Stimulated activated effector memory CD8-positive, alpha-beta T cell treated with anti-CD3 and anti-CD28 coated beads, Interleukin-12 subunit alpha, Interleukin-12 subunit beta, amount 100 ng/mL, for 72 hours (primary cell): Measurements from ENCODE around the gene NEK1.

ENCODE experiments used
- ATAC-seq: fragments of 150-1000 bp; cut with Tn5 transposase; 2 replicates; pipeline ENCODE4 v1.10.0; 2021
- DNase-seq, 2 donors: peaks; one replicate each; pipeline ENCODE4 v3.0.0; 2021 to 2022; ENCODE audit warnings: low spot score in 2 of 2
- H3K27ac Mint-ChIP-seq: one replicate; pipeline ENCODE4 v1.8.0; 2022; ENCODE audit warnings: mild to moderate bottlenecking, mixed read lengths
- H3K36me3 Mint-ChIP-seq: one replicate; pipeline ENCODE4 v1.8.0; 2022; ENCODE audit warnings: mild to moderate bottlenecking, mixed read lengths
- H3K4me1 Mint-ChIP-seq: one replicate; pipeline ENCODE4 v1.8.0; 2022; ENCODE audit warnings: mixed read lengths
- H3K4me3 Mint-ChIP-seq: one replicate; pipeline ENCODE4 v1.8.0; 2022; ENCODE audit warnings: mild to moderate bottlenecking, mixed read lengths
- H3K9me3 Mint-ChIP-seq: one replicate; pipeline ENCODE4 v1.8.0; 2022; ENCODE audit warnings: mixed read lengths

The NEK1 gene

DNA sequence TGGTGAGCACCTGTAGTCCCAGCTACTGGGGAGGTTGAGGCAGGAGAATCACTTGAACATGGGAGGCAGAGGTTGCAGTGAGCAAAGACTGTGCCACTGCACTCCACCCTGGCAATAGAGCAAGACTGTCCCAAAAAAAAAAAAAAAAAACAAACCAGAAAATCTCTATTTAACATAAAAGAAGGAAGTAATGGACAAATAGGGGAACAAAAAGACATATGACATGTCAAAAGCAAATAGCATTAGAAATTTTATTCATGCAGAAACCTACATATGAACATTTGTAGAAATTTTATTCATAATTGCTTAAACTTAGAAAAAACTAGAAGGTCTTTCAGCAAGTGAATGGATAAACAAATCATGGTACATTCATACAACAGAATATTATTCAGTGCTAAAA lies 244.6 kb downstream of the NEK1 start:
- Mint-ChIP-seq H3K27ac (no peak overlapping the region), H3K9me3 (peaks cover 10% of the 10 kb centered on the region), H3K4me3 (no peak overlapping the region), H3K4me1 (no peaks in the 10 kb centered on the region), H3K36me3 (no peaks in the 10 kb centered on the region)
- DNase-seq = no peak
- no peak for ATAC-seq

DNA sequence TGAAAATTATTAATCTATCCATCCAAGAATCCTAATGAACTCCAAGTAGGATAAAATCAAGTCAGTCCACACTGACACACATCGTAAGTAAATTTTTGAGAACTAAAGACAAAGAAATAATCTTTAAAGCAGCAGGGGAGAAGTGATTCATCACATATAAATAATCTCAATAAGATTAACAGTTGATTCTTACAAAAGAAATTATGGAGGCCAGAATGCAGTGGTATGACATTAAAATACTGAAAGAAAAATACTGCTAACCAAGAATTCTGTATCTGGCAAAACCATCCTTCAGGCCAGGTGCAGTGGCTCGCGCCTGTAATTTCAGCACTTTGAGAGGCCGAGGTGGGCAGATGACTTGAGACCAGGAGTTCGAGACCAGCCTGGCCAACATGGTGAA lies 245.6 kb downstream of the NEK1 start:
- no peak for ATAC-seq
- Mint-ChIP-seq H3K4me1 (no peaks in the 10 kb centered on the region), H3K27ac (no peak overlapping the region), H3K36me3 (no peaks in the 10 kb centered on the region), H3K9me3 (peaks cover 10% of the 10 kb centered on the region), H3K4me3 (no peak overlapping the region)
- no peak for DNase-seq

GRCh38 chr4:169362607-169363006 lies 249.8 kb downstream of the NEK1 start:
- no peak overlapping the region for H3K4me3 Mint-ChIP-seq
- DNase-seq (no peak), ATAC-seq (no peak)
- no peak overlapping the region for H3K27ac Mint-ChIP-seq
- peaks cover 10% of the 10 kb centered on the region for H3K9me3 Mint-ChIP-seq
- H3K36me3 Mint-ChIP-seq = no peaks in the 10 kb centered on the region
- no peaks in the 10 kb centered on the region for H3K4me1 Mint-ChIP-seq

GRCh38 chr4:169361756-169362155 lies 250.6 kb downstream of the NEK1 start:
- no peak for DNase-seq

GRCh38 chr4:169359961-169360360 lies 252.4 kb downstream of the NEK1 start:
- no peak for ATAC-seq
- no peaks in the 10 kb centered on the region for H3K36me3 Mint-ChIP-seq
- no peak overlapping the region for H3K4me3 Mint-ChIP-seq
- no peaks in the 10 kb centered on the region for H3K9me3 Mint-ChIP-seq
- no peak overlapping the region for H3K27ac Mint-ChIP-seq
- H3K4me1 Mint-ChIP-seq = no peaks in the 10 kb centered on the region
- no peak for DNase-seq

More at GRCh38 chr4:169361756-169362155, 250.6 kb downstream of the NEK1 start:
- H3K36me3 Mint-ChIP-seq = no peaks in the 10 kb centered on the region
- H3K9me3 Mint-ChIP-seq = peaks cover 10% of the 10 kb centered on the region
- no peak for ATAC-seq
- no peak overlapping the region for H3K27ac Mint-ChIP-seq
- no peak overlapping the region for H3K4me3 Mint-ChIP-seq
- no peaks in the 10 kb centered on the region for H3K4me1 Mint-ChIP-seq

DNA sequence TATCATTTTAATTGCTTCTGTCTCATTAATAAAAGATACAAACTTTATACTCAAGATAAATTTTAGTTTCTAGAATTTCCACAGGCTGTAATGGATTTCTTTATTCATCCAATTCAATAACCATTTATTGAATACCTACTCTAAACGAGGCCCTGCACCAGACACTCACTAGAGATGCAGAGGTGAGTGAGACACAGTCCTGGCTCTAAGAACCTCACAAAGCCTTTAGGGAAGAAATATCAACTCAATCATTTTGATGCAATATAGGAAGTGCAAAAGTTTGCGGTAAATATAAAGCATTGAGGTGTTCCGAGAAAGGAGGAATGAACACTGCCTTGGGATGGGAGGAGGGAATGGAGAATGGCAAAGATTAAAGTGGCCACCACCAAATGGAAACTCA lies 260.0 kb downstream of the NEK1 start:
- no peaks in the 10 kb centered on the region for H3K9me3 Mint-ChIP-seq
- no peaks in the 10 kb centered on the region for H3K36me3 Mint-ChIP-seq
- H3K27ac Mint-ChIP-seq = no peak overlapping the region
- no peak overlapping the region for H3K4me3 Mint-ChIP-seq
- ATAC-seq (no peak), DNase-seq (no peak)
- H3K4me1 Mint-ChIP-seq = no peaks in the 10 kb centered on the region

DNA sequence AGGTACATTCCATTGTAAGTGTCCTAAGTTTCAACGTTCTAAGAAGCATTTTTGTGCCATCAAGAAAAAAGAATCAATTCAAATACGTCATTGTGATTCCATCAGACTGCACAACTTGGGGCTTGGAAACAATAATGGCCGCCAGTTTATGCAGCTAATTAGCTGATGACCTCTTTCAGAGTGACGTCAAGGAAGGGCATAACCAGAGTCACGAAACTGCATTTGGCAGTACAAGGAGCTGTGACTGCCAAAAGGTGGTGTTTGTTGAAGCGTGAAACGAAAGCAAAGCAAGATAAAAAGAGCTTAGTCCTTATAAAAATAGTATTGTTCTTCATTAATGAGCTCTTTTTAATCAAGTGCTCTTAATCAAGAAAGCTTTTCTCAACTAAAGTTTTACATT lies 260.5 kb downstream of the NEK1 start:
- no peak overlapping the region for H3K27ac Mint-ChIP-seq
- no peak for DNase-seq
- no peak overlapping the region for H3K4me3 Mint-ChIP-seq
- H3K4me1 Mint-ChIP-seq = no peaks in the 10 kb centered on the region
- ATAC-seq = no peak
- no peaks in the 10 kb centered on the region for H3K9me3 Mint-ChIP-seq
- no peaks in the 10 kb centered on the region for H3K36me3 Mint-ChIP-seq

DNA sequence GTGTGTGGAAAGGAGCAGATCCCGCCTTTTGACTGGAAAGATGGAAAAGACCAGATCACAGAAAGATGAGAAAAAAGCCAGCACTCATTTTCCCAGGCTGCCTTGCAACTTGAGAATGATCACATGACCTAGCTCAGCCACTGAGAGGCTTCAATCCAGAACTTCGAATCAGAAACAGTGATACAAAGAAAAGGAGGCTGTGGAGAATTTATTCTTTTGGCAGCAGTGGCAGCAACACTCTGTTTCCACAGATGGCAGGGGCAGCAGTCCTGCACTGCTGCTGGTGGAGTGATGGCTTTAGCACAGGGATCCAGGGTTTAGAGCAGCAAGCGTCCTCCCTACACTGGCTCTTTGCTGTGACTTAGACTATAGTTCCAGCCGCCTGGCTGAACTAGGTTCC lies 263.8 kb downstream of the NEK1 start:
- no peaks in the 10 kb centered on the region for H3K36me3 Mint-ChIP-seq
- H3K9me3 Mint-ChIP-seq = no peaks in the 10 kb centered on the region
- ATAC-seq (no peak), DNase-seq (no peak)
- no peaks in the 10 kb centered on the region for H3K4me1 Mint-ChIP-seq
- no peak overlapping the region for H3K4me3 Mint-ChIP-seq
- no peak overlapping the region for H3K27ac Mint-ChIP-seq

DNA sequence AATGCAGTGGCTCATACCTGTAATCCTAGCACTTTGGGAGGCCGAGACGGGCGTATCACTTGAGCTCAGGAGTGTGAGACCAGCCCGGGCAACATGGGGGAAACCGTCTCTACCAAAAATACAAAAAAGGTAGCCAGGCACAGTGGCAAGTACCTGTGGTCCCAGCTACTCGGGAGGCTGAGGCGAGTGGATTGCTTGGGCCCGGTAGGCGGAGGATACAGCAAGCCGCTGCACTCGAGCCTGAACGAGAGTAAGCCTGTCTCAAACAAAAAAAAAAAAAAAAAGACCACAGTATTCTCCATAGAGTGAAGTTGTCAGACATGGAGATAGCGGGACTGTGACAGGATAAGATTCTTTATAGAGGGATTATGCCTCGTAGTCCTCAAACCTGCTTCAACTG lies 265.5 kb downstream of the NEK1 start:
- Mint-ChIP-seq H3K36me3 (no peaks in the 10 kb centered on the region), H3K9me3 (no peaks in the 10 kb centered on the region), H3K4me3 (no peak overlapping the region), H3K27ac (no peak overlapping the region), H3K4me1 (no peaks in the 10 kb centered on the region)
- DNase-seq (no peak), ATAC-seq (no peak)

GRCh38 chr4:169345316-169345721 lies 267.1 kb downstream of the NEK1 start:
- Mint-ChIP-seq H3K4me3 (no peak overlapping the region), H3K36me3 (no peaks in the 10 kb centered on the region), H3K27ac (no peak overlapping the region), H3K4me1 (no peaks in the 10 kb centered on the region), H3K9me3 (no peaks in the 10 kb centered on the region)
- ATAC-seq (no peak), DNase-seq (no peak)
